Mononuclear cell (primary cell): Measurements from ENCODE around the gene ERH. TPM values are rescaled to one million over a fixed set of nuclear protein-coding genes. Genes with fewer than 3 reads are reported as not detected.
"Not testable (repeated sequence)": the region's sequence is repeated elsewhere in the genome, so short reads cannot be mapped to it uniquely, and the experiment has no call there.

ENCODE experiments used
- H3K27me3 ChIP-seq: 2 replicates; pipeline ENCODE4 v1.6.0; 2011; ENCODE audit warnings: low read length, control low read depth; ENCODE audit not compliant: insufficient read depth
- H3K4me1 ChIP-seq: 2 replicates; pipeline ENCODE4 v1.5.1; 2011; ENCODE audit warnings: mild to moderate bottlenecking, low read length, control low read depth; ENCODE audit not compliant: insufficient read depth
- H3K4me3 ChIP-seq: 2 replicates; pipeline ENCODE4 v1.5.1; 2011; ENCODE audit warnings: mild to moderate bottlenecking, low read length, moderate library complexity
- H3K9me3 ChIP-seq: 2 replicates; pipeline ENCODE4 v1.5.1; 2011; ENCODE audit warnings: low read depth, mild to moderate bottlenecking, control low read depth, low read length
- total RNA-seq: library from RNA; depleted of rRNA; stranded (reverse); fragments of >200 nt; gene quantifications from one replicate; pipeline ENCODE4 v1.2.3, GENCODE V29; 2012

Gene ERH
- 61.7 TPM for total RNA-seq

DNA sequence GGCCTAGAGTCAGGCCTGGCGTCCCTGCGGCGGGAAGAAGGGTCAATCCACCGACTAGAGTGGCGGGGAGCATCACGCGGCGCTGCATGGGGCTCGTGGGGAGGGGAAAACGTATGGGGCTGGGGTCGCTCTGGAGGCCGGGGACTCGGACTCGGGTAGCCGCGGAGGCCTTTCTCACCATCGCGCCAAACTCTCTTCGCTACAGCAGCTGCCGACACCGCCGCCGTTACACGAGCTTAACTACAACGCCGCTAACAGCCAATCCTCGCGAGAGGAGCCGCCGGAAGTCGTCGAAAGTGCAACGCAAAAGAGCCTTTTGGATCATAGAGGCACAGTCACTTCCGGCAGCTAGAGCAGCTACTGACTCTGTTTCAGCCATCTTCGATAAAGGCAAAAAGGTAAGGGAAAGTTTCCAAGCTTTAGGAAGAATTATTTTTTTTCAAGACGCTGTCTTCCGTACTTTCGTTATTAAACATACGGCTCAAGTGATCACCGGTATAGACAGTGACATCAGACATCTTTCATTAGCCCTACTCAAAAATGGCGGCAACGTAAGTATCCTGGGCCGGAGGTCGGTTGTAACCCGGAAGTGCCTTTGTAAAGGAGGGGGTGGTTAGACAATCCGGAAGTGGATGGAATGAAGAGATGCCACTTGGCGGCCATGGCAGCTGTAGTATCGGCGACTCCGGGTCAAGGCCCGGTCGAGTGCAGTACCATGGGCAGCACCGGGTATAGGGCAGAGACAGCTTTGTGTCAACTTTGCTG lies at the start of gene ERH, which contains the start of gene SLC39A9:
Gene ERH, minus strand, starts transcription at position 247 of the 765 bp plus-strand sequence. Its CDS starts 66 bp downstream, at position 181.
Gene SLC39A9, plus strand, starts transcription at position 640 of the 765 bp plus-strand sequence. CDS start 678 bp downstream, outside the sequence.
- Histone ChIP-seq H3K9me3 (no peaks in the 10 kb centered on the region), H3K27me3 (no peaks in the 10 kb centered on the region), H3K4me1 (peaks cover 51% of the 10 kb centered on the region), H3K4me3 (peak within 1 kb of the TSS; percentile 67)

GRCh38 chr14:69443296-69443805 lies 45.3 kb upstream of the ERH start:
- H3K4me1 ChIP-seq: peaks cover 11% of the 10 kb centered on the region
- no peaks in the 10 kb centered on the region for H3K27me3 ChIP-seq
- no peaks in the 10 kb centered on the region for H3K9me3 ChIP-seq
- no peak overlapping the region for H3K4me3 ChIP-seq

GRCh38 chr14:69441948-69442347 lies 43.8 kb upstream of the ERH start:
- H3K27me3 ChIP-seq: no peaks in the 10 kb centered on the region
- H3K9me3 ChIP-seq: no peaks in the 10 kb centered on the region

GRCh38 chr14:69439521-69440270 lies 41.6 kb upstream of the ERH start:
- Histone ChIP-seq H3K27me3 (no peaks in the 10 kb centered on the region), H3K9me3 (no peaks in the 10 kb centered on the region), H3K4me3 (no peak overlapping the region), H3K4me1 (peaks cover 11% of the 10 kb centered on the region)

More at GRCh38 chr14:69441948-69442347, 43.8 kb upstream of the ERH start:
- Histone ChIP-seq H3K4me1 (peaks cover 11% of the 10 kb centered on the region), H3K4me3 (no peak overlapping the region)

DNA sequence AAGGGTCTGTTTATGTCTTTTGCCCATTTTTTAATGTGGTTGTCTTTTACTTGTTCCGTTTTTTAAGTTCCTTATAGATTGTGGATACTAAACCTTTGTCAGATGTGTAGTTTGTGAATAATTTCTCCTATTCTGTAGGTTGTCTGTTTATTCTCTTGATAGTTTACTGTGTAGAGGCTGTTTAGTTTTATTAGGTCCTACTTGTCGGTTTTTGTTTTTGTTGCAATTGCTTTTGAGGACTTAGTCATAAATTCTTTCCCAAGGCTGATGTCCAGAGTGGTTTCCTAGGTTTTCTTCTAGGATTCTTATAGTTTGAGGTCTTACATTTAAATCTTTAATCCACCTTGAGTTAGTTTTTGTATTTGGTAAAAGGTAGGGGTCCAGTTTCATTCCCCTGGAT lies 34.3 kb upstream of the ERH start:
- H3K4me1 ChIP-seq: peaks cover 12% of the 10 kb centered on the region
- no peaks in the 10 kb centered on the region for H3K27me3 ChIP-seq
- H3K4me3 ChIP-seq: no peak overlapping the region
- no peaks in the 10 kb centered on the region for H3K9me3 ChIP-seq

GRCh38 chr14:69430306-69430939 lies 32.3 kb upstream of the ERH start:
- no peaks in the 10 kb centered on the region for H3K9me3 ChIP-seq
- H3K27me3 ChIP-seq: no peaks in the 10 kb centered on the region
- H3K4me1 ChIP-seq: peaks cover 12% of the 10 kb centered on the region
- H3K4me3 ChIP-seq: no peak overlapping the region

DNA sequence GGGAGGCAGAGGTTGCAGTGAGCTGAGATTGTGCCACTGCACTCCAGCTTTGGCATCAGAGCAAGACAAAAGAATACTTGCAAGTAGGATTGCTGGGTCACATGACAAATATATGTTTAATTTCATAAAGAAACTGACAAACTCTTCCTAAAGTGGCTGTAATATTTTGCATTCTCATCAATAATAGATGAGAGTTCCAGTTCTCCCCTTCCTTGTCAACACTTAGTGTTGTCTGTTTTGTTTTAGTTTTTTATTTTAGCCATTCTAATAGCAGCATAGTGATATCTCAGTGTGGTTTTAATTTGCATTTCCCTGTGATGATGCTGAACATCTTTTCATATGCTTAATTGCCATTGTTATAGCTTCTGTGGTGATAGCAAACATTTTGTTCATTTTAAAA lies 31.5 kb upstream of the ERH start:
- Histone ChIP-seq H3K4me3 (no peak overlapping the region), H3K9me3 (no peaks in the 10 kb centered on the region), H3K27me3 (no peaks in the 10 kb centered on the region), H3K4me1 (peaks cover 12% of the 10 kb centered on the region)

DNA sequence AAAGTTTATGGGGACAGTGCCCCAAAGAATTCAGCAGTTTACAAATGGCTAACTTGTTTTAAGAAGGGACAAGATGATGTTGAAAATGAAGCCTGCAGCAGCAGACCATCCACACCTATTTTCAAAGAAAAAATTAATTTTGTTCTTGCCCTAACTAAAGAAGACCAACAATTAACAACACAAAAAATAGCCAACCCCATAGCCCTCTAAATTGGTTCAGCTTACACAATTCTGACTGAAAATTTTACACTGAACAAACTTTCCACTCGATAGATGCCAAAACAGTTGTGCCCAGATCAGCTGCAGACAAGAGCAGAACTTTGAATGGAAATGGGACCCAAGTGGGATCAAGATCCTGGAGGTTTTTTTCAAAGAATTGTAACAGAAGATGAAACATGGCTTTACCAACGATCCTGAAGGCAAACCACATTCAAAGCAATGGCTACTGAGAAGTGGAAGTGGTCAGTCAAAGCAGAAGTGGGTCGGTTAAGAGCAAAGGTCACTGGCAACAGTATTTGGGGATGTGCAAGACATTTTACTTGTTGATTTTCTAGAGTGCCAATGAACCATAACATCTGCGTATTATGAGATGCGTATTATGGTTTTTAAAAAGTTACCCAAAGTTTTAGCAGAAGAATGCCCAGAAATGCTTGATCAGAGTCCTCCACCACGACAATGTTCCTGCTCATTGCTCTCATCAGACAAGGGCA lies 30.3 kb upstream of the ERH start:
- Histone ChIP-seq H3K4me3 (no peak overlapping the region), H3K9me3 (no peaks in the 10 kb centered on the region), H3K27me3 (no peaks in the 10 kb centered on the region), H3K4me1 (peaks cover 13% of the 10 kb centered on the region)

DNA sequence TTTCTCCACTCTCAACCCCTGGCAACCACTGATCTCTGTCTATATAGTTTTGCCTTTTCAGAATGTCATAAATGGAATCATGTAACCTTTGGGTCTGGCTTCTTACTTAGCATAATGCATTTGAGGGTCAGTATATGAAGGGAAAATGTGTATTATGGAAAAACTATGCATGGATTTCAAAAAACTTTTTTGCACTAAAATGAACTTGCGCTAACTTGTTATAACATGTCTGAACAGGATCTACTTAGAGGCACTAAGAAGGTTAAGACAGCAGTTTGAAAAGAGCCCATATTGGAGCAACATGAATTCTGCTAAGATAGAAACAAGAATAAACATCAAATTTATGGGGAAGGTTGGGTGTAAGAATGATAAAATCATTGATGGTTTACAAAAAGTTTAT lies 29.5 kb upstream of the ERH start:
- H3K27me3 ChIP-seq: no peaks in the 10 kb centered on the region
- peaks cover 13% of the 10 kb centered on the region for H3K4me1 ChIP-seq
- no peaks in the 10 kb centered on the region for H3K9me3 ChIP-seq
- H3K4me3 ChIP-seq: no peak overlapping the region

- peaks cover 13% of the 10 kb centered on the region for H3K4me1 ChIP-seq
- no peak overlapping the region for H3K4me3 ChIP-seq
- H3K27me3 ChIP-seq: no peaks in the 10 kb centered on the region
These were observed 26.2 kb upstream of the ERH start for GRCh38 chr14:69424149-69424923.

GRCh38 chr14:69423279-69423678 lies 25.2 kb upstream of the ERH start:
- peaks cover 6% of the 10 kb centered on the region for H3K4me1 ChIP-seq
- no peaks in the 10 kb centered on the region for H3K9me3 ChIP-seq
- no peaks in the 10 kb centered on the region for H3K27me3 ChIP-seq
- no peak overlapping the region for H3K4me3 ChIP-seq

More at GRCh38 chr14:69424149-69424923, 26.2 kb upstream of the ERH start:
- no peaks in the 10 kb centered on the region for H3K9me3 ChIP-seq

DNA sequence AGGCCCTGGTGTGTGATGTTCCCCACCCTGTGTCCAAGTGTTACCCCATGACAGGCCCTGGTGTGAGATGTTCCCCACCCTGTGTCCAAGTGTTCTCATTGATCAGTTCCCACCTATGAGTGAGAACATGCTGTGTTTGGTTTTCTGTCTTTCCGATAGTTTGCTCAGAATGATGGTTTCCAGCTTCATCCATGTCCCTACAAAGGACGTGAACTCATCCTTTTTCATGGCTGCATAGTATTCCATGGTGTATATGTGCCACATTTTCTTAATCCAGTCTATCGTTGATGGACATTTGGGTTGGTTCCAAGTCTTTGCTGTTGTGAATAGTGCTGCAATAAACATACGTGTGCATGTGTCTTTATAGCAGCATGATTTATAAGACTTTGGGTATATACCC lies 18.0 kb upstream of the ERH start:
- not testable (repeated sequence) for H3K4me3 ChIP-seq, H3K27me3 ChIP-seq, H3K4me1 ChIP-seq, H3K9me3 ChIP-seq

DNA sequence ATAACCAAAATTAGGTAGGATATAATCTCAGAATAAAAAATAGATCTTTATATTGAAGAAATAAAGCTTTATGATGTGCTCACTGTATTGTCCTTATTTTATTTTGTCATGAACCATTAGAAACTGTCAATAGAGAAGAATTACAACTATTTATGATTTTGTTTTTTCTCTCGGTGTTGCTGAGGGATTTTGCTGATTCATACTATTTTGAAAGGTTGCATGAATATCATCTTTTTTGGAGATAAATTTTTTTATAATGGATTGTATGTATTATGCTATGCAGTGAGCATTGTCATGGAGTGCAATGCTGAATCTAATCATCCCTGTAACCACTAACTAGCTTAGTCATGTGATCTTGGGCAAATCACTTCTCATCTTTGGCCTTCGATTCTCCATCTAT lies 15.4 kb upstream of the ERH start:
- peaks cover 2% of the 10 kb centered on the region for H3K4me1 ChIP-seq
- no peaks in the 10 kb centered on the region for H3K27me3 ChIP-seq
- no peaks in the 10 kb centered on the region for H3K9me3 ChIP-seq
- no peak overlapping the region for H3K4me3 ChIP-seq
